Astrocyte of the spinal cord (primary cell): ENCODE measurements around the gene IL1RAPL2.

Experiments used
- DNase-seq: peaks from one replicate; pipeline ENCODE4 v3.0.0; 2011; ENCODE audit warnings: low read depth, low spot score
- H3K4me3 ChIP-seq: 2 replicates; pipeline ENCODE4 v1.5.1; 2011; ENCODE audit warnings: low read depth, mild to moderate bottlenecking, low read length, moderate library complexity
- CTCF ChIP-seq: IDR thresholded peaks from 2 replicates; pipeline ENCODE4 v1.5.1; 2012; ENCODE audit warnings: low read depth, mild to moderate bottlenecking, low read length, inconsistent platforms
- in situ Hi-C: cut with HindIII; loops from 2 replicates; pipeline ENCODE4 v1.10.0; 2017; ENCODE audit warnings: low sequenced_read_pairs

Gene IL1RAPL2

GRCh38 chrX:105269386-105269785 lies 703.4 kb downstream of the IL1RAPL2 start:
- in situ Hi-C loops: no loop called here
- DNase-seq: no peak
- no peak for TF ChIP-seq CTCF

GRCh38 chrX:105273326-105273725 lies 707.3 kb downstream of the IL1RAPL2 start:
- in situ Hi-C loops: no loop called here
- H3K4me3 ChIP-seq: no peak overlapping the region
- DNase-seq: no peak
- TF ChIP-seq CTCF: no peak

More at GRCh38 chrX:105269386-105269785, 703.4 kb downstream of the IL1RAPL2 start:
- H3K4me3 ChIP-seq: no peak overlapping the region

- no peak for DNase-seq
- no peak overlapping the region for H3K4me3 ChIP-seq
- in situ Hi-C loops: no loop called here
- no peak for TF ChIP-seq CTCF
Observed at GRCh38 chrX:105274091-105274490, 708.1 kb downstream of the IL1RAPL2 start.

GRCh38 chrX:105277132-105277531 lies 711.1 kb downstream of the IL1RAPL2 start:
- H3K4me3 ChIP-seq: no peak overlapping the region
- in situ Hi-C loops: no loop called here
- no peak for TF ChIP-seq CTCF
- DNase-seq: no peak

GRCh38 chrX:105282077-105282476 lies 716.1 kb downstream of the IL1RAPL2 start:
- H3K4me3 ChIP-seq: no peak overlapping the region
- in situ Hi-C loops: no loop called here
- peak; percentile 5 for DNase-seq
- no peak for TF ChIP-seq CTCF

GRCh38 chrX:105297041-105297440 lies 731.0 kb downstream of the IL1RAPL2 start:
- no peak for DNase-seq
- TF ChIP-seq CTCF: no peak
- in situ Hi-C loops: no loop called here
- H3K4me3 ChIP-seq: no peak overlapping the region

- no peak for TF ChIP-seq CTCF
- H3K4me3 ChIP-seq: no peak overlapping the region
- DNase-seq: no peak
- in situ Hi-C loops: no loop called here
Observed at GRCh38 chrX:105299286-105299685, 733.3 kb downstream of the IL1RAPL2 start.
